Thymus (tissue), 11 donors: Measurements from ENCODE around the gene ZNF232. TPM values are rescaled to one million over a fixed set of nuclear protein-coding genes. Genes with fewer than 3 reads are reported as not detected.

ENCODE experiments used
- DNase-seq, 9 donors: peaks; one replicate each; pipeline ENCODE4 v3.0.0-alpha.2; 2013; ENCODE audit warnings: low spot score in 9 of 9, low read depth in 6 of 9, missing footprints in 1 of 9
- H3K27ac ChIP-seq, 2 donors: one replicate each; pipeline ENCODE4 v1.5.1; 2013; ENCODE audit warnings: control low read depth in 1 of 2, low read depth in 1 of 2, low read length in 1 of 2, mild to moderate bottlenecking in 1 of 2, moderate library complexity in 1 of 2
- H3K27me3 ChIP-seq, 2 donors: one replicate each; pipeline ENCODE4 v1.5.1; 2013; ENCODE audit warnings: low read length in 1 of 2; ENCODE audit not compliant: control insufficient read depth in 2 of 2, insufficient read depth in 1 of 2
- H3K36me3 ChIP-seq, 2 donors: one replicate each; pipeline ENCODE4 v1.5.1; 2013; ENCODE audit warnings: low read length in 1 of 2, mild to moderate bottlenecking in 1 of 2, moderate library complexity in 1 of 2; ENCODE audit not compliant: control insufficient read depth in 2 of 2, insufficient read depth in 2 of 2
- H3K4me1 ChIP-seq, 2 donors: one replicate each; pipeline ENCODE4 v1.5.1; 2013; ENCODE audit warnings: low read length in 2 of 2; ENCODE audit not compliant: control insufficient read depth in 2 of 2, insufficient read depth in 2 of 2
- H3K4me3 ChIP-seq, 2 donors: one replicate each; pipeline ENCODE4 v1.5.1; 2013; ENCODE audit warnings: low read length in 2 of 2, control low read depth in 1 of 2, mild to moderate bottlenecking in 1 of 2
- H3K9me3 ChIP-seq, 2 donors: one replicate each; pipeline ENCODE4 v1.5.1; 2013; ENCODE audit warnings: low read length in 1 of 2, mild to moderate bottlenecking in 1 of 2; ENCODE audit not compliant: control insufficient read depth in 2 of 2, insufficient read depth in 1 of 2
- WGBS: extraction: QIAGEN DNeasy Blood & Tissue Kit; methylation state at CpG from one replicate; pipeline ENCODE4 v1.1.7; 2013; 5-methylcytosine and 5-hydroxymethylcytosine counted together
- polyA plus RNA-seq: library from polyadenylated mRNA; stranded (reverse); fragments of 200-250 nt; gene quantifications from one replicate; pipeline ENCODE4 v1.2.3, GENCODE V29; 2013
- total RNA-seq: library from RNA; stranded (reverse); fragments of 120-200 nt; gene quantifications from one replicate; pipeline ENCODE4 v1.2.4, GENCODE V29; 2013
- donor health status: healthy.

ZNF232 gene
- total and polyA plus RNA-seq, 2 donors = 9.5 to 9.9 TPM

GRCh38 chr17:5115673-5116651 lies 4.3 kb upstream of the ZNF232 start, which contains the start of gene USP6:
USP6 (plus strand) TSS chr17:5116032; CDS start chr17:5130368, 14,336 bp downstream.
- Histone ChIP-seq H3K27me3 (peaks cover 20 to 65% of the 10 kb centered on the region in 2 donors), H3K36me3 (no peaks in the 10 kb centered on the region), H3K9me3 (peaks cover 8 to 26% of the 10 kb centered on the region in 2 donors), H3K27ac (no peak within 1 kb of the TSS), H3K4me1 (peaks cover under 1 to 10% of the 10 kb centered on the region in 2 donors), H3K4me3 (no peak within 1 kb of the TSS)
- no peak for DNase-seq
- WGBS = 35% methylated on average over 87 of the region's 87 CpGs

GRCh38 chr17:5110816-5111215 lies 862 bp downstream of the ZNF232 start:
- peaks cover 7 to 17% of the 10 kb centered on the region in 2 donors for H3K27me3 ChIP-seq
- peak in 1 of 9 donors; percentile 8 for DNase-seq
- H3K9me3 ChIP-seq = peaks cover 3 to 14% of the 10 kb centered on the region in 2 donors
- peak overlapping the region; percentile 70 to 79 for H3K4me3 ChIP-seq
- no peak overlapping the region for H3K27ac ChIP-seq
- WGBS = 23% methylated on average over 8 of the region's 8 CpGs
- H3K4me1 ChIP-seq = peaks cover 5 to 17% of the 10 kb centered on the region in 2 donors
- peaks cover 12 to 18% of the 10 kb centered on the region in 2 donors for H3K36me3 ChIP-seq

- H3K27me3 ChIP-seq = peaks cover 8 to 31% of the 10 kb centered on the region in 2 donors
- H3K9me3 ChIP-seq = peaks cover 10 to 28% of the 10 kb centered on the region in 2 donors
- no peaks in the 10 kb centered on the region for H3K4me1 ChIP-seq
- peaks cover 2 to 5% of the 10 kb centered on the region in 2 donors for H3K36me3 ChIP-seq
- no peak for DNase-seq
- no peak overlapping the region for H3K4me3 ChIP-seq
- H3K27ac ChIP-seq = no peak overlapping the region
- 94% methylated on average over 6 of the region's 6 CpGs for WGBS
These were observed 10.8 kb downstream of the ZNF232 start for GRCh38 chr17:5100832-5101231.

- no peaks in the 10 kb centered on the region for H3K4me1 ChIP-seq
- no peaks in the 10 kb centered on the region for H3K36me3 ChIP-seq
- no peak for DNase-seq
- no peak overlapping the region for H3K27ac ChIP-seq
- H3K9me3 ChIP-seq = peaks cover 11 to 34% of the 10 kb centered on the region in 2 donors
- 93% methylated on average over 5 of the region's 5 CpGs for WGBS
- H3K27me3 ChIP-seq = peaks cover 8 to 35% of the 10 kb centered on the region in 2 donors
- H3K4me3 ChIP-seq = no peak overlapping the region
These were observed 12.4 kb downstream of the ZNF232 start for GRCh38 chr17:5099271-5099670.

DNA sequence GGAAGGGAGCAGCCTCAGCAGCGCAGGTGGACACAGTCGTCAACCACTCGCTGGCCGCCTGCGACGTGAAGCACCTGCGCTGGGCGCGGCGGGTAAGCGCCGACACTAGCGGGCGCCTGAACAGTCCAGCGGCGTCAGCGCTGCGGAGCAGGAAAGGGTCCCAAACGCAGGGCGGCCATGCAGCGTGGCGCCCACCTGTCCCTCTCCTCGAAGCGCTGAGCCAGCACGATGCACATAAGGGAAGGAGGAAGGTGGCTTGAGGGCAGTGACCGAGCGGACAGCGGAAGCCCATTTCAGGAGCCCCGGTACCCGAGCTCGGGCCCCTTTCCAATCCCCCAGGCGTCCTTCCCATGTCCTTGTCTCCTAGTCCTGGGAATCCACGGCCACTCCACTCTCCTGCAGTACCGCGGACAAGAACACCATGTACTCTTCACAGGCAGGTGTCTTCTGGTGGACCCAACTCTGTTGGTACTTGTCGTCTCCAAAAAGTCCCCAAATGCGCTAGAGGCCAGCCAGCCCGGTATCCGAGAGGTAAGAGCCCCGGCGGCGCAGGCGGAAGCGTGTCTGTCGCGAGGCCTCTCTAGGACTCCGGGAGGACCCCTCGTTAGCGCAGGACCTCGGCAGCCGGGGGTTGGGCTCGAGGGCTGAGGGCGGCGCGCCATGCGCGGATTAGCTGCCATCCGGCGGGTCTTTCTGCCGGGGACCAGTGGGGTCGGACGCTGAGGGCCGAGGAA lies 14.4 kb downstream of the ZNF232 start:
- no peak overlapping the region for H3K27ac ChIP-seq
- H3K4me3 ChIP-seq = peak overlapping the region; percentile 32 to 38
- no peaks in the 10 kb centered on the region for H3K4me1 ChIP-seq
- H3K9me3 ChIP-seq = peaks cover 23 to 39% of the 10 kb centered on the region in 2 donors
- 5% methylated on average over 63 of the region's 63 CpGs for WGBS
- peaks cover 0 to 2% of the 10 kb centered on the region in 2 donors for H3K36me3 ChIP-seq
- DNase-seq = peak in 3 of 9 donors; percentile 31 to 41 (median 38)
- peaks cover 8 to 35% of the 10 kb centered on the region in 2 donors for H3K27me3 ChIP-seq

GRCh38 chr17:5096731-5097100 lies 15.0 kb downstream of the ZNF232 start:
- no peaks in the 10 kb centered on the region for H3K4me1 ChIP-seq
- H3K9me3 ChIP-seq = peaks cover 26 to 39% of the 10 kb centered on the region in 2 donors
- no peak overlapping the region for H3K4me3 ChIP-seq
- 5% methylated on average over 7 of the region's 7 CpGs for WGBS
- no peak overlapping the region for H3K27ac ChIP-seq
- peaks cover 2 to 8% of the 10 kb centered on the region in 2 donors for H3K36me3 ChIP-seq
- DNase-seq = no peak
- H3K27me3 ChIP-seq = peaks cover 8 to 35% of the 10 kb centered on the region in 2 donors

DNA sequence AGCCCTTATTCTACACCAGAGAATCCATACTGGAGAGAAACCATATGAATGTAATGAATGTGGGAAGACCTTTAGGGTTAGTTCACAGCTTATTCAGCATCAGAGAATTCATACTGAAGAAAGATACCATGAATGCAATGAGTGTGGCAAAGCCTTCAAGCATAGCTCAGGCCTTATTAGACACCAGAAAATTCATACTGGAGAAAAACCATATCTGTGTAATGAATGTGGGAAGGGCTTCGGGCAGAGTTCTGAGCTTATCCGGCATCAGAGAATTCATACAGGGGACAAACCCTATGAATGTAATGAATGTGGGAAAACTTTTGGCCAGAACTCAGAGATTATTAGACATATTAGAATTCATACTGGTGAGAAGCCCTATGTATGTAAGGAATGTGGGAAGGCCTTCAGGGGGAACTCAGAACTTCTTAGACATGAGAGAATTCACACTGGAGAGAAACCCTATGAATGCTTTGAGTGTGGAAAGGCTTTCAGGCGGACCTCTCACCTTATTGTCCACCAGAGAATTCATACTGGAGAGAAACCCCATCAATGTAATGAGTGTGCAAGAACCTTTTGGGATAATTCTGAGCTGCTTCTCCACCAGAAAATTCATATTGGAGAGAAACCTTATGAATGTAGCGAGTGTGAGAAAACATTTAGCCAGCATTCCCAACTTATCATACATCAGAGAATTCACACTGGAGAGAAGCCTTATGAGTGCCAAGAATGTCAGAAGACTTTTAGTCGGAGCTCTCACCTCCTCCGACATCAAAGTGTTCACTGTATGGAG lies 19.3 kb downstream of the ZNF232 start:
- H3K27ac ChIP-seq = no peak overlapping the region
- no peak overlapping the region for H3K4me3 ChIP-seq
- WGBS = 99% methylated on average over 6 of the region's 6 CpGs
- peaks cover 6 to 18% of the 10 kb centered on the region in 2 donors for H3K27me3 ChIP-seq
- H3K4me1 ChIP-seq = no peaks in the 10 kb centered on the region
- H3K9me3 ChIP-seq = peaks cover 46 to 66% of the 10 kb centered on the region in 2 donors
- DNase-seq = no peak
- peaks cover 37 to 40% of the 10 kb centered on the region in 2 donors for H3K36me3 ChIP-seq

- no peak overlapping the region for H3K4me3 ChIP-seq
- no peak for DNase-seq
- peaks cover 0 to 4% of the 10 kb centered on the region in 2 donors for H3K27me3 ChIP-seq
- no peak overlapping the region for H3K27ac ChIP-seq
- peaks cover 9 to 12% of the 10 kb centered on the region in 2 donors for H3K4me1 ChIP-seq
- peaks cover 0 to 34% of the 10 kb centered on the region in 2 donors for H3K9me3 ChIP-seq
- H3K36me3 ChIP-seq = peaks cover 0 to 9% of the 10 kb centered on the region in 2 donors
- WGBS = 100% methylated on average over 3 of the region's 3 CpGs
These were observed 31.1 kb downstream of the ZNF232 start for GRCh38 chr17:5080591-5080990.
